Upper lobe of right lung (tissue), 1 donor: ENCODE results near the gene TOP1. TPM values are rescaled to one million over a fixed set of nuclear protein-coding genes. Genes with fewer than 3 reads are reported as not detected.

Experiments
- ATAC-seq: fragments of 200-7000 bp; cut with Tn5 transposase; one replicate; pipeline ENCODE4 v1.9.1; 2020; ENCODE audit warnings: mild to moderate bottlenecking, moderate library complexity
- DNase-seq: peaks from one replicate; pipeline ENCODE4 v3.0.0-alpha.2; 2020
- H3K27ac ChIP-seq: fragments of 200-600 bp; one replicate; pipeline ENCODE4 v1.8.0; 2022
- H3K27me3 ChIP-seq: fragments of 200-600 bp; one replicate; pipeline ENCODE4 v1.8.0; 2022; ENCODE audit warnings: mild to moderate bottlenecking
- H3K36me3 ChIP-seq: fragments of 200-600 bp; one replicate; pipeline ENCODE4 v1.8.0; 2022
- H3K4me1 ChIP-seq: fragments of 200-600 bp; one replicate; pipeline ENCODE4 v1.8.0; 2022
- H3K4me3 ChIP-seq: fragments of 200-600 bp; one replicate; pipeline ENCODE4 v1.8.0; 2022; ENCODE audit warnings: mild to moderate bottlenecking
- H3K9me3 ChIP-seq: fragments of 200-600 bp; one replicate; pipeline ENCODE4 v1.8.0; 2022
- CTCF ChIP-seq: fragments of 200-600 bp; IDR thresholded peaks from one replicate; pipeline ENCODE4 v1.8.0; 2022; ENCODE audit warnings: antibody characterized with exemption
- intact Hi-C: fragments of 100-400 bp; cut with DNase I; formaldehyde crosslinking; loops from one replicate; pipeline ENCODE4 v1.11.0; 2022
- total RNA-seq: library from RNA; stranded (reverse); fragmentation: NEBNext Ultra II Directional; extraction: Animal tissue kit (Norgen Biotek cat#: 25700); gene quantifications from one replicate; pipeline ENCODE4 v1.2.1, GENCODE V29; 2021
- donor health status: DM: no; HTN: yes; CAD: no; lungs with severe emphysema.

Gene TOP1
- total RNA-seq, 1 donor from 2014 or later: 67.6 TPM

GRCh38 chr20:41055679-41056078 lies 27.1 kb downstream of the TOP1 start:
- no peak for ATAC-seq

GRCh38 chr20:41057999-41058673 lies 29.5 kb downstream of the TOP1 start:
- no peak overlapping the region for H3K27ac ChIP-seq
- DNase-seq: no peak
- intact Hi-C loops: no loop called here

More at GRCh38 chr20:41055679-41056078, 27.1 kb downstream of the TOP1 start:
- no peaks in the 10 kb centered on the region for H3K9me3 ChIP-seq
- H3K4me3 ChIP-seq: no peak overlapping the region
- no peak for DNase-seq
- TF ChIP-seq CTCF: no peak
- no peaks in the 10 kb centered on the region for H3K36me3 ChIP-seq
- H3K27ac ChIP-seq: no peak overlapping the region
- H3K4me1 ChIP-seq: peaks cover 71% of the 10 kb centered on the region
- no peaks in the 10 kb centered on the region for H3K27me3 ChIP-seq
- intact Hi-C loops: no loop called here

GRCh38 chr20:41058674-41059635 lies 30.3 kb downstream of the TOP1 start:
- no peak for ATAC-seq
- Histone ChIP-seq H3K27me3 (no peaks in the 10 kb centered on the region), H3K4me1 (peaks cover 38% of the 10 kb centered on the region), H3K4me3 (no peak overlapping the region), H3K9me3 (no peaks in the 10 kb centered on the region), H3K36me3 (peaks cover 23% of the 10 kb centered on the region), H3K27ac (no peak overlapping the region)
- DNase-seq: no peak
- TF ChIP-seq CTCF: no peak
- intact Hi-C loops: no loop called here

More at GRCh38 chr20:41057999-41058673, 29.5 kb downstream of the TOP1 start:
- Histone ChIP-seq H3K27me3 (no peaks in the 10 kb centered on the region), H3K4me1 (peaks cover 46% of the 10 kb centered on the region), H3K4me3 (no peak overlapping the region), H3K36me3 (peaks cover 19% of the 10 kb centered on the region), H3K9me3 (no peaks in the 10 kb centered on the region)
- no peak for TF ChIP-seq CTCF
- ATAC-seq: peak; percentile 94

GRCh38 chr20:41061155-41061554 lies 32.5 kb downstream of the TOP1 start:
- intact Hi-C loops: no loop called here
- Histone ChIP-seq H3K9me3 (no peaks in the 10 kb centered on the region), H3K27ac (no peak overlapping the region), H3K4me1 (peaks cover 22% of the 10 kb centered on the region), H3K36me3 (peaks cover 23% of the 10 kb centered on the region), H3K4me3 (no peak overlapping the region), H3K27me3 (no peaks in the 10 kb centered on the region)
- DNase-seq (no peak), ATAC-seq (no peak)
- TF ChIP-seq CTCF: no peak

GRCh38 chr20:41063442-41063841 lies 34.8 kb downstream of the TOP1 start:
- peaks cover 35% of the 10 kb centered on the region for H3K36me3 ChIP-seq
- no peak overlapping the region for H3K27ac ChIP-seq
- no peaks in the 10 kb centered on the region for H3K9me3 ChIP-seq
- TF ChIP-seq CTCF: no peak
- DNase-seq: no peak
- H3K4me3 ChIP-seq: no peak overlapping the region
- ATAC-seq: no peak
- intact Hi-C loops: no loop called here
- no peaks in the 10 kb centered on the region for H3K27me3 ChIP-seq
- peaks cover 8% of the 10 kb centered on the region for H3K4me1 ChIP-seq
